GM13976 (cell line): ENCODE data around the gene C12orf60.

Experiments
- DNase-seq: peaks from one replicate; pipeline ENCODE4 v3.0.0; 2012; ENCODE audit warnings: low spot score
- CTCF ChIP-seq: IDR thresholded peaks from 2 replicates; pipeline ENCODE4 v1.5.1; 2012; ENCODE audit warnings: borderline replicate concordance, mild to moderate bottlenecking; ENCODE audit not compliant: insufficient read depth; ENCODE audit errors: extremely low read depth, missing control alignments, control extremely low read depth
- in situ Hi-C: fragments of 300-500 bp; cut with MboI; formaldehyde crosslinking; loops from one replicate; pipeline ENCODE4 v1.12.0; 2022; ENCODE audit warnings: low sequenced_read_pairs, mixed read lengths, inconsistent platforms; ENCODE audit not compliant: unreplicated experiment

C12orf60 gene

GRCh38 chr12:14858513-14858912 lies 55.0 kb downstream of the C12orf60 start:
- no peak for TF ChIP-seq CTCF
- in situ Hi-C loops, result no loop called here
- DNase-seq, result no peak

- in situ Hi-C loops, result no loop called here
- no peak for TF ChIP-seq CTCF
- no peak for DNase-seq
Measured at GRCh38 chr12:14860490-14860889, 57.0 kb downstream of the C12orf60 start.

- DNase-seq, result no peak
Measured at GRCh38 chr12:14868916-14869506, 65.5 kb downstream of the C12orf60 start.

GRCh38 chr12:14871247-14871646 lies 67.8 kb downstream of the C12orf60 start:
- TF ChIP-seq CTCF, result no peak
- in situ Hi-C loops, result no loop called here

More at GRCh38 chr12:14868916-14869506, 65.5 kb downstream of the C12orf60 start:
- in situ Hi-C loops, result no loop called here
- no peak for TF ChIP-seq CTCF

GRCh38 chr12:14871886-14872285 lies 68.4 kb downstream of the C12orf60 start:
- no peak for DNase-seq
- no peak for TF ChIP-seq CTCF
- in situ Hi-C loops, result no loop called here

More at GRCh38 chr12:14871247-14871646, 67.8 kb downstream of the C12orf60 start:
- no peak for DNase-seq

- in situ Hi-C loops, result no loop called here
- no peak for DNase-seq
- TF ChIP-seq CTCF, result no peak
Measured at GRCh38 chr12:14873440-14874185, 70.1 kb downstream of the C12orf60 start.
